NCI-H128 (cell line): ENCODE measurements around the gene B3GNT9.
"Not testable (repeated sequence)": the region's sequence is repeated elsewhere in the genome, so short reads cannot be mapped to it uniquely, and the experiment has no call there.

Experiments
- DNase-seq: peaks from one replicate; lab custom pipeline; 2025; ENCODE audit not compliant: unreplicated experiment; lab: John Stamatoyannopoulos, UW

B3GNT9 gene

GRCh38 chr16:67151431-67152097, 766 bp upstream of the B3GNT9 start:
- no peak for DNase-seq

- DNase-seq, result no peak
Measured at GRCh38 chr16:67150047-67150832, 558 bp downstream of the B3GNT9 start.

- no peak for DNase-seq
Measured at GRCh38 chr16:67149276-67150046, 1.3 kb downstream of the B3GNT9 start.

GRCh38 chr16:67148656-67149275, 2.0 kb downstream of the B3GNT9 start:
- no peak for DNase-seq

GRCh38 chr16:67148221-67148620, 2.6 kb downstream of the B3GNT9 start:
- no peak for DNase-seq

GRCh38 chr16:67147437-67148140, 3.2 kb downstream of the B3GNT9 start:
- no peak for DNase-seq

GRCh38 chr16:67146523-67147357, 4.1 kb downstream of the B3GNT9 start:
- no peak for DNase-seq

GRCh38 chr16:67145746-67146145, 5.1 kb downstream of the B3GNT9 start:
- no peak for DNase-seq

- DNase-seq, result no peak
Measured at GRCh38 chr16:67144943-67145342, 5.9 kb downstream of the B3GNT9 start.

GRCh38 chr16:67142342-67142741, 8.5 kb downstream of the B3GNT9 start:
- DNase-seq, result no peak

- no peak for DNase-seq
Measured at GRCh38 chr16:67141391-67141790, 9.4 kb downstream of the B3GNT9 start.

GRCh38 chr16:67137605-67138004, 13.2 kb downstream of the B3GNT9 start:
- no peak for DNase-seq

GRCh38 chr16:67129422-67129821, 21.4 kb downstream of the B3GNT9 start:
- DNase-seq, result no peak

GRCh38 chr16:67128887-67129286, 21.9 kb downstream of the B3GNT9 start:
- DNase-seq, result no peak

- no peak for DNase-seq
Measured at GRCh38 chr16:67128417-67128816, 22.4 kb downstream of the B3GNT9 start.

GRCh38 chr16:67122799-67123198, 28.0 kb downstream of the B3GNT9 start:
- not testable (repeated sequence) for DNase-seq

GRCh38 chr16:67120025-67120424, 30.8 kb downstream of the B3GNT9 start:
- no peak for DNase-seq

- DNase-seq, result no peak
Measured at GRCh38 chr16:67117716-67118115, 33.1 kb downstream of the B3GNT9 start.

GRCh38 chr16:67116388-67117311, 34.1 kb downstream of the B3GNT9 start:
- DNase-seq, result no peak
